Gastroesophageal sphincter (tissue), 3 donors: ENCODE data around the gene PRG3.

Source experiments
- CTCF ChIP-seq, 4 experiments: fragments of 200-600 bp in 2 of 4; fragments of 450-650 bp in 2 of 4; sonication (generic) in 1 of 4; IDR thresholded peaks; one replicate each; pipeline ENCODE4 v1.5.1; 2017 to 2019; ENCODE audit warnings: antibody characterized with exemption in 4 of 4, mild to moderate bottlenecking in 2 of 4, moderate library complexity in 2 of 4
- EP300 ChIP-seq: sonication (generic); formaldehyde crosslinking; IDR thresholded peaks from one replicate; pipeline ENCODE4 v1.6.1; 2017; ENCODE audit warnings: antibody characterized with exemption, mild to moderate bottlenecking

- TF ChIP-seq CTCF (IDR thresholded peaks at IDR 0.05) (no peak), EP300 (no peak)
These were observed 32.2 kb downstream of the PRG3 start for GRCh38 chr11:57348636-57349313.
